CD8-positive, alpha-beta memory T cell (primary cell): Measurements from ENCODE around the gene M1AP. TPM values are rescaled to one million over a fixed set of nuclear protein-coding genes. Genes with fewer than 3 reads are reported as not detected.

Experiments
- CTCF ChIA-PET: fragments of 350-600 bp; sonication (Branson Sonifier 250); formaldehyde crosslinking; loops from one replicate; lab custom pipeline; 2021; ENCODE audit warnings: antibody characterized with exemption; lab: Charles Lee
- POLR2A ChIA-PET: fragments of 350-600 bp; sonication (Branson Sonifier 250); formaldehyde crosslinking; loops from one replicate; lab custom pipeline; 2021; ENCODE audit warnings: antibody characterized with exemption; lab: Charles Lee
- DNase-seq, 5 donors: peaks; one replicate each; pipeline versions ENCODE4 v3.0.0 to v3.0.0-alpha.2; 2020 to 2022; ENCODE audit warnings: mixed read lengths in 1 of 5
- H3K27ac ChIP-seq: one replicate; pipeline ENCODE4 v1.7.0; 2013; ENCODE audit warnings: low read depth, mild to moderate bottlenecking, low read length, moderate library complexity
- H3K27me3 ChIP-seq: 2 replicates; pipeline ENCODE4 v1.7.0; 2013; ENCODE audit warnings: low read length, mild to moderate bottlenecking; ENCODE audit not compliant: insufficient read depth, poor library complexity, severe bottlenecking
- H3K36me3 ChIP-seq: 2 replicates; pipeline ENCODE4 v1.7.0; 2013; ENCODE audit warnings: mild to moderate bottlenecking, low read length, moderate library complexity; ENCODE audit not compliant: insufficient read depth
- H3K4me1 ChIP-seq: 2 replicates; pipeline ENCODE4 v1.7.0; 2013; ENCODE audit warnings: mild to moderate bottlenecking, low read length, moderate library complexity; ENCODE audit not compliant: insufficient read depth
- H3K4me3 ChIP-seq: 2 replicates; pipeline ENCODE4 v1.7.0; 2013; ENCODE audit warnings: mild to moderate bottlenecking, low read length
- H3K9me3 ChIP-seq: 2 replicates; pipeline ENCODE4 v1.7.0; 2013; ENCODE audit warnings: mild to moderate bottlenecking, low read length
- H3K27ac Mint-ChIP-seq, 8 donors: one replicate each; pipeline ENCODE4 v1.8.0; 2020 to 2021; ENCODE audit warnings: mixed read lengths in 8 of 8, mild to moderate bottlenecking in 6 of 8, inconsistent platforms in 3 of 8, moderate library complexity in 3 of 8
- H3K27me3 Mint-ChIP-seq, 2 donors: one replicate each; pipeline ENCODE4 v1.8.0; 2020 to 2021; ENCODE audit warnings: mixed read lengths in 2 of 2, mild to moderate bottlenecking in 1 of 2, moderate library complexity in 1 of 2
- H3K36me3 Mint-ChIP-seq, 3 donors: one replicate each; pipeline ENCODE4 v1.8.0; 2020 to 2021; ENCODE audit warnings: mixed read lengths in 3 of 3, inconsistent platforms in 1 of 3, mild to moderate bottlenecking in 1 of 3
- H3K4me1 Mint-ChIP-seq, 3 donors: one replicate each; pipeline ENCODE4 v1.8.0; 2020 to 2021; ENCODE audit warnings: mixed read lengths in 3 of 3, inconsistent platforms in 1 of 3, mild to moderate bottlenecking in 1 of 3
- H3K4me3 Mint-ChIP-seq, 7 donors: one replicate each; pipeline ENCODE4 v1.8.0; 2020 to 2021; ENCODE audit warnings: mixed read lengths in 7 of 7, mild to moderate bottlenecking in 6 of 7, moderate library complexity in 4 of 7, inconsistent platforms in 2 of 7
- H3K9me3 Mint-ChIP-seq, 5 donors: one replicate each; pipeline ENCODE4 v1.8.0; 2020 to 2022; ENCODE audit warnings: mixed read lengths in 5 of 5, mild to moderate bottlenecking in 3 of 5, moderate library complexity in 2 of 5, inconsistent platforms in 1 of 5
- polyA plus RNA-seq: library from polyadenylated mRNA; unstranded; fragments of 300-500 nt; fragmentation: Illumina TruSeq; gene quantifications from one replicate; pipeline ENCODE4 v1.2.3, GENCODE V29; 2021
- total RNA-seq, 2 experiments: library from RNA; stranded (reverse); gene quantifications; one replicate each; pipeline ENCODE4 v1.2.3, GENCODE V29; 2021

The M1AP gene
- total and polyA plus RNA-seq, 3 experiments from 2014 or later: 0.39 TPM; not detected in 2

DNA sequence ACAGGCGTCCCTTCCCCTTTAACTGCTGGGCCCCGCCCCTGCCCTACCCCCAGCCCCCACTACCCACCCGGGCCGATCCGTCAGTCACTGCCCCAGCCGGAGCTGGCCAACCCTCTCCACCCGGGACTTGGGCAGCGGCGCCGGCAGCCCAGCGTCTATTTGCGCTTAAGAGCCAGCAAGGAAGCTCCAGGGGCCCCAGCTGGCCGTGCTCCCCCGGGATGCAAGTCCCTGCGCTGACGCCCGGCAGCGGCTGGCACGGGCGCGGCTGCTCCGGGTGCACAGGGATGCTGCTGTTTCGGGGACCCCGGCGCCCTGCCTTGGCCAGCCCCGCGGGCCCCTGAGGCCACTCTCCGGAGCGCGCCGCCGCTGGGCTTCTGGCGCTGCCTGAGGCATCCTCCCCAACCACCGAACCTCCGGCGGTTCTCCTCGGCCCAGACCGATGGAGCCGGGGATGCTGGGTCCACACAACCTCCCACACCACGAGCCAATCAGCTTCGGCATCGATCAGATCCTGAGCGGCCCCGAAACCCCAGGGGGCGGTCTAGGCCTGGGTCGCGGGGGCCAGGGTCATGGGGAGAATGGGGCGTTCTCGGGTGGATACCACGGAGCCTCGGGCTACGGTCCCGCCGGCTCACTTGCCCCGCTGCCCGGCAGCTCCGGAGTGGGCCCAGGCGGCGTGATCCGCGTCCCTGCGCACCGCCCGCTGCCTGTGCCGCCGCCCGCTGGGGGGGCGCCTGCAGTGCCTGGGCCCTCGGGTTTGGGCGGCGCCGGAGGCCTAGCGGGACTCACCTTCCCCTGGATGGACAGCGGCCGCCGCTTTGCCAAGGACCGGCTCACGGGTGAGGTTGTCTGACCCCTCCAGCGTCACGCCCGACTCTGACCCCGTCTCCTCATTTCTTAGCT, 133.5 kb downstream of the M1AP start, which contains the start of gene TLX2:
Gene TLX2 (plus strand): TSS at position 83 of the 903 bp plus-strand sequence. CDS start 357 bp downstream, at position 440.
- H3K4me3 Mint-ChIP-seq: peak within 1 kb of the TSS; percentile 48 to 85 (median 68)
- no peaks in the 10 kb centered on the region for H3K9me3 Mint-ChIP-seq
- Histone ChIP-seq H3K9me3 (no peaks in the 10 kb centered on the region), H3K4me1 (peaks cover 33% of the 10 kb centered on the region), H3K27me3 (peaks cover 66% of the 10 kb centered on the region), H3K27ac (no peak within 1 kb of the TSS), H3K4me3 (no peak within 1 kb of the TSS), H3K36me3 (no peaks in the 10 kb centered on the region)
- peak within 1 kb of the TSS in 1 of 8 donors; percentile 29 for H3K27ac Mint-ChIP-seq
- DNase-seq: peak in 1 of 5 donors; percentile 18
- CTCF ChIA-PET: interaction anchor here (1.6 kb wide), 1 partner anchor 14 kb away, joined by 3 read pairs; no protein-coding TSS in a partner anchor
- H3K27me3 Mint-ChIP-seq: peaks cover 60 to 74% of the 10 kb centered on the region in 2 donors
- peaks cover 15 to 32% (median 18%) of the 10 kb centered on the region in 3 donors for H3K4me1 Mint-ChIP-seq
- POLR2A ChIA-PET: no interaction called here
- H3K36me3 Mint-ChIP-seq: no peaks in the 10 kb centered on the region

GRCh38 chr2:74513605-74514367, 134.3 kb downstream of the M1AP start:
- POLR2A ChIA-PET: interaction anchor here (1.5 kb wide), 1 partner anchor 10 kb away, joined by 7 read pairs; no protein-coding TSS in a partner anchor

DNA sequence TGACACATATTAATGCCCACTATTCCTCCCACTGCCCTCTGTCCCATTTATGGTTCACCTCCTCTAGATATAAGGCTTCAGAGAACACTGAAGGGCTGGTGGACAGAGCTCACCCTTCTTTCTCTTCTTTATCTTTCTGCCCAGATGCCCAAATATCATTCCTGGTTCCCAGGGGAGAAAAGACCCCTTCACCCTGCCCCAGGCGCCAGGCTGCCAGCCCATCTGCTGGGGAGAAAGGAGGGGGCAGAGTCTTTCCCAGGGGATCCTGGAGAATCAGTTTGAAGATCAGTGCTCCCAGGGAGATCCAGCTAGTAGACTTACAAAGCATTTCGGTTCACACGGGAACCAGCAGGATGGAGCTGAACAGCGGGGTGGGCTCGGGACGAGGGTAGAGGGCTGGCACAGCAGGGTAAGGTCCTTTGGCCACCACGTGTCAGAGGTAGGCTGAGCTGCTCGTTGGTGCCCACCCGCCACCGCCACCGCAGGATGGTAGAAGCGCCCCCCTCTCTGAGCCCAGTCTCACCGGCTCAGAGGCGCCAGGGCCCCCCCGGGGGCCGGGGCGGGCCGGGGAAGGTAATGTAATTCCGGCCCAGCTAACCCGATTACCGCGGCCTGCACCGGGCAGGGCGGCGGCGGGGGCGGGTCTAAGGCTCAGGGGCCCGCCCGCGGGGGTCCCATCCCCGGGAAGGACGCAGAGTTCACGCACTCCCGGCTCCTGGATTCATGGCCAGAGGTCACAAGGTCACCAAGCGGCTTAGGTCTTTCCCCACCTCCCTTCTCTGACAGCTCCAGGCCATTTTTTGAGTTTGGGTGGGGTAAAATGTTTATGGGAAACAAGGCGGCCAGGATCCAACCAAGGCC, 135.2 kb downstream of the M1AP start:
- POLR2A ChIA-PET: interaction anchor here (0.6 to 1.5 kb wide), 2 partner anchors 9 to 16 kb away, joined by 3 to 7 read pairs; partner anchors contain the start of gene AUP1
- peaks cover 49% of the 10 kb centered on the region for H3K27me3 ChIP-seq
- H3K27me3 Mint-ChIP-seq: peaks cover 46 to 59% of the 10 kb centered on the region in 2 donors
- no peaks in the 10 kb centered on the region for H3K9me3 Mint-ChIP-seq
- H3K4me3 ChIP-seq: no peak overlapping the region
- no peaks in the 10 kb centered on the region for H3K36me3 ChIP-seq
- no peak for DNase-seq
- H3K36me3 Mint-ChIP-seq: peaks cover 0 to 2% (median 0%) of the 10 kb centered on the region in 3 donors
- peak overlapping the region in 5 of 7 donors; percentile 41 to 80 (median 47) for H3K4me3 Mint-ChIP-seq
- H3K4me1 Mint-ChIP-seq: peaks cover 24 to 42% (median 25%) of the 10 kb centered on the region in 3 donors
- CTCF ChIA-PET: no interaction called here
- no peak overlapping the region for H3K27ac ChIP-seq
- no peaks in the 10 kb centered on the region for H3K9me3 ChIP-seq
- H3K4me1 ChIP-seq: peaks cover 38% of the 10 kb centered on the region
- H3K27ac Mint-ChIP-seq: peak overlapping the region in 1 of 8 donors; percentile 29

More at GRCh38 chr2:74513605-74514367, 134.3 kb downstream of the M1AP start:
- Histone ChIP-seq H3K36me3 (no peaks in the 10 kb centered on the region), H3K9me3 (no peaks in the 10 kb centered on the region), H3K4me1 (peaks cover 33% of the 10 kb centered on the region), H3K27ac (no peak overlapping the region), H3K4me3 (no peak overlapping the region), H3K27me3 (peaks cover 58% of the 10 kb centered on the region)
- peak overlapping the region in 1 of 8 donors; percentile 29 for H3K27ac Mint-ChIP-seq
- peaks cover 51 to 67% of the 10 kb centered on the region in 2 donors for H3K27me3 Mint-ChIP-seq
- peaks cover 17 to 34% (median 18%) of the 10 kb centered on the region in 3 donors for H3K4me1 Mint-ChIP-seq
- peak in 2 of 5 donors; percentile 7 to 25 for DNase-seq
- no peaks in the 10 kb centered on the region for H3K36me3 Mint-ChIP-seq
- H3K9me3 Mint-ChIP-seq: no peaks in the 10 kb centered on the region
- CTCF ChIA-PET: interaction anchor here (1.6 kb wide), 1 partner anchor 13 kb away, joined by 3 read pairs; no protein-coding TSS in a partner anchor
- H3K4me3 Mint-ChIP-seq: peak overlapping the region; percentile 41 to 82 (median 48)

DNA sequence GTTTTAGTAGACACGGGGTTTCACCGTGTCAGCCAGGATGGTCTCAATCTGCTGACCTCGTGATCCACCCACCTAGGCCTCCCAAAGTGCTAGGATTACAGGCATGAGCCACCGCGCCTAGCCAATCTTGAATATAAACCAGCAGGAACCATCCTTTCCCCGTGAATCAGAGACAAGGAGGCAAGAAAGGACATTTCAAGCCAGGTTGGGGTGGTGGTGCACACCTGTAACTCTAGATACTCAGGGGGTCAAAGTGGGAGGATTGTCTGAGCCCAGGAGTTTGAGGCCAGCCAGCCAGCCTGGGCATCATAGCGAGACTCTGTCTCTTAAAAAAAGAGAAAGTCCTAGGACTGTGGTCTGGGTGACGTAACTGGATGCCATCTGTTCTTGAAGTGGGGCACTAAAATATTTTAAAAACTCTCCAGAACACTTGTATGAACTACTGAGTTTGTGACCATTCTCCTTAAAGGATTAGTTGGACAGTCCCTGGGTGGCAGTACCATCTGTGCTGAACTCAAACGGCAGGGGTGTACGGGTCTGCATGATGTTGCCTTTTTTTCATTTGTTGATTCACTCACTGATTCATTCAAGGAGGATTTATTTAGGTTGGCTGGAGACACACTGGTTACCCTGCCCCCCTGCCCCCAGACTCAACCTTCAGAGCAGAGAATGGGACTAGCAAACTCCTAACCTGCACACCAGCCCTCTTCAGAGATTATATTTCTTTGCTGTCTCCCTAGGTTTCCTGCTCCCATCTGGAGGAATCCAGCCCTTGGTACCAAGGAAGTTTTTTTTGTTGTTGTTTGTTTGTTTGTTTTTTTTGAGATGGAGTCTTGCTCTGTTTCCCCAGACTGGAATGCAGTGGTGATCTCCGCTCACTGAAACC, 136.8 kb downstream of the M1AP start:
- peaks cover 37 to 47% of the 10 kb centered on the region in 2 donors for H3K27me3 Mint-ChIP-seq
- no peak for DNase-seq
- no peak overlapping the region for H3K4me3 ChIP-seq
- no peaks in the 10 kb centered on the region for H3K9me3 ChIP-seq
- peak overlapping the region in 1 of 8 donors; percentile 31 for H3K27ac Mint-ChIP-seq
- POLR2A ChIA-PET: interaction anchor here (0.7 kb wide), 1 partner anchor 35 kb away, joined by 7 read pairs; no protein-coding TSS in a partner anchor
- CTCF ChIA-PET: interaction anchor here (1.0 to 1.6 kb wide), 2 partner anchors 11 to 20 kb away, joined by 3 to 5 read pairs; no protein-coding TSS in a partner anchor
- H3K36me3 Mint-ChIP-seq: peaks cover 7 to 14% (median 7%) of the 10 kb centered on the region in 3 donors
- no peaks in the 10 kb centered on the region for H3K36me3 ChIP-seq
- peaks cover 0 to 4% (median 0%) of the 10 kb centered on the region in 5 donors for H3K9me3 Mint-ChIP-seq
- peaks cover 42% of the 10 kb centered on the region for H3K4me1 ChIP-seq
- H3K4me1 Mint-ChIP-seq: peaks cover 30 to 50% (median 33%) of the 10 kb centered on the region in 3 donors
- peak overlapping the region in 2 of 7 donors; percentile 56 to 72 for H3K4me3 Mint-ChIP-seq
- peaks cover 34% of the 10 kb centered on the region for H3K27me3 ChIP-seq
- H3K27ac ChIP-seq: no peak overlapping the region

DNA sequence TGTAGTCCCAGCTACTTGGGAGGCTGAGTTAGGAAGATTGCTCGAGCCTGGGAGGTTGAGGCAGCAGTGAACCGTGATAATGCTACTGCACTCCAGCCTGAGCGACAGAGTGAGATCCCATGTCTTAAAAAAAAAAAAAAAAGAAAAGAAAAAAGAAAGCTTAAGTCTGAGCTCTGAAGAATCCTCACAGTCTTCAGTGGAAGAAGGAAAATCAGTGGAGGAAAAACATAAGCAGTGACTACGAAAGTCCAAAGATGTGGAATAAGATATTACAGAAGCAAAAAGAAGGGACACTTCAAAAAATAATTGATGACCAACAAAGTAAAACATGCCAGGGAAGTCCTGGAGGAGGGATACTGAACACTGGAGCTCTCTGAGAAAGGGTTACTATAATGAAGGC, 137.9 kb downstream of the M1AP start:
- no peak overlapping the region for H3K4me3 ChIP-seq
- no peaks in the 10 kb centered on the region for H3K9me3 ChIP-seq
- H3K4me3 Mint-ChIP-seq: peak overlapping the region in 1 of 7 donors; percentile 1
- no peak overlapping the region for H3K27ac Mint-ChIP-seq
- peaks cover 41% of the 10 kb centered on the region for H3K4me1 ChIP-seq
- ChIA-PET POLR2A (interaction anchor here (0.6 to 1.0 kb wide), 2 partner anchors 20 to 37 kb away, joined by 3 read pairs; partner anchors contain the start of gene HTRA2), CTCF (interaction anchor here (1.0 to 1.7 kb wide), 4 partner anchors 9 to 52 kb away, joined by 3 to 7 read pairs (median 4); partner anchors contain the start of genes CCDC142, TTC31 and WBP1)
- H3K36me3 ChIP-seq: peaks cover 2% of the 10 kb centered on the region
- H3K27ac ChIP-seq: no peak overlapping the region
- peaks cover 25% of the 10 kb centered on the region for H3K27me3 ChIP-seq
- peaks cover 0 to 4% (median 0%) of the 10 kb centered on the region in 5 donors for H3K9me3 Mint-ChIP-seq
- peaks cover 31 to 48% of the 10 kb centered on the region in 2 donors for H3K27me3 Mint-ChIP-seq
- DNase-seq: no peak
- H3K36me3 Mint-ChIP-seq: peaks cover 7 to 20% (median 14%) of the 10 kb centered on the region in 3 donors
- H3K4me1 Mint-ChIP-seq: peaks cover 31 to 49% (median 36%) of the 10 kb centered on the region in 3 donors

GRCh38 chr2:74507926-74508520, 140.1 kb downstream of the M1AP start:
- Histone ChIP-seq H3K27ac (peak overlapping the region; percentile 96), H3K9me3 (no peaks in the 10 kb centered on the region), H3K4me3 (peak overlapping the region; percentile 100), H3K36me3 (peaks cover 9% of the 10 kb centered on the region), H3K27me3 (peaks cover 6% of the 10 kb centered on the region), H3K4me1 (peaks cover 33% of the 10 kb centered on the region)
- DNase-seq: no peak
- Mint-ChIP-seq H3K27ac (peak overlapping the region; percentile 95 to 100 (median 100)), H3K9me3 (peaks cover 0 to 4% (median 0%) of the 10 kb centered on the region in 5 donors), H3K36me3 (peaks cover 10 to 33% (median 24%) of the 10 kb centered on the region in 3 donors), H3K4me3 (peak overlapping the region; percentile 95 to 100 (median 100)), H3K4me1 (peaks cover 36 to 59% (median 52%) of the 10 kb centered on the region in 3 donors), H3K27me3 (peaks cover 35 to 57% of the 10 kb centered on the region in 2 donors)
- ChIA-PET CTCF (interaction anchor here (1.4 to 2.4 kb wide), 2 partner anchors 23 to 27 kb away, joined by 3 to 7 read pairs; no protein-coding TSS in a partner anchor), POLR2A (interaction anchor here (0.5 to 1.9 kb wide), 3 partner anchors 8 to 298 kb away, joined by 3 to 10 read pairs (median 4); partner anchors contain the start of genes AUP1 and HTRA2)
